ENCODE results near the gene UBXN1.
"Not testable (repeated sequence)": the region's sequence is repeated elsewhere in the genome, so short reads cannot be mapped to it uniquely, and the experiment has no call there.

The UBXN1 gene

DNA sequence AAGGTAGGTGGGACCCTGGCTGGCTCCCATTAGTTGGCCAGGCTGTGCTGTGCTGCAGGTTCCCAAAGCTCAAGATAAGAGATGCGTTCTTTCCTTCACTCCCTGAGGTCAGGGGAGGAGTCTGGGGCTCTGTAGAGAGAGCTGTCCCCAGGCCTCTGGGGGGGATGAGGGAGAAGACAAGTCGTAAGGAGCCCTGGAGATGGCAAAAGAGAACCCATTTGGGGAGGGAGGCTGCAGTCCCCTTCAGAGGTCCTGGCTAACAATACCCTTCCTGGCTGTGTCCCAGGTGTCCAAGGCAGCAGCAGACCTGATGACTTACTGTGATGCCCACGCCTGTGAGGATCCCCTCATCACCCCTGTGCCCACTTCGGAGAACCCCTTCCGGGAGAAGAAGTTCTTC lies 29.5 kb upstream of the UBXN1 start:
- DNase-seq (ENCODE audit: low read depth): no peak

DNA sequence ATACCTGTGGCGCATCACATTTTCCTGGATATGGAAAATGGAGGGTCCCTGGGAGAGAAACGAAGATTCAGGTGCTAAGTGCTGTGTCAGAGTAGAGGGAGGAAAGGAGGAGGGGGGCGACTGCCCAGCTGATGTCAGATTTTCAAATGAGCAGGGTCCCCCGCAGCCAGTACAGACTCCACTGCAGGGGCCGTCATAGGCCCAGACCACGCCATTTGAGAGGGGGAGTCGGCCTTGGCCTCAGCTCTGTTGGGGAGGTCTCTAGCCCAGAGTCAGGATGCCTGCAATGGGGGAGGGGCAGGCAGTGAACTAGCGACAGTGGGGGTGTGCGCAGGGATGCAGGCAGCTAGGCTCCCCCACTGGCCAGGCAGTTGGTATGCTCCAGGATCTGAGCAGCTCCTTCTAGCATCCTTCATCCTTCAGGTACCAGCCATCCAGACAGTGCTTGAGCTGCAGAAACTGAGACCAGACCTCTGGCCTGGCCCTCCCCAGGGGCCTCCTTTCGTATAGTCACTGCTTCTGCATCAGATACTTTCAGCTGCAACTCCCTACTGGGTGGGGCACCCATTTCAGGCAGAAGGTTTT lies 28.5 kb upstream of the UBXN1 start, which contains the start of the genes BSCL2 and GNG3:
Gene BSCL2 (minus strand): TSS at position 148 of the 585 bp plus-strand sequence. CDS start 229 bp downstream, outside the sequence.
Gene GNG3 (plus strand): TSS at position 400 of the 585 bp plus-strand sequence. CDS start 620 bp downstream, outside the sequence.
- no peak for DNase-seq (ENCODE audit: low read depth)

DNA sequence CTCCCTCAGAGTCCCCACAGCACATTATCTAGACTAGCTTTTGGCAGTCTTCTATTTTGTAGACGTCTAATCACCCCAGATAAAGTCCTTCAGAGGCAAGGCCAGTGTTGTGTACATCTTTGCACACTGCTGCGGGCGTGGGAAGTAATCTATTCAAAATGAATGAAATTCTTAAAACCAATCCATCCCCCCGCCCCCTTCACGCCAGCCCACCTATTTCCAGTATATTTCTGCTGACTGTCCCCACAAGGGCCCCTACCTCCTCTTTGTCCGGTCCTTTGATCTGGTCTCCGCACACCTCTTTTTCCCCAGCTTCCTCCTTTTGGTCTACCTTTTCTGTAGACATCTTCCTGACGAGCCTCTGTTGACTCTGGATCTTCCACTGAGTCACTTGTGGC lies 28.0 kb upstream of the UBXN1 start:
- DNase-seq (ENCODE audit: low read depth): no peak

DNA sequence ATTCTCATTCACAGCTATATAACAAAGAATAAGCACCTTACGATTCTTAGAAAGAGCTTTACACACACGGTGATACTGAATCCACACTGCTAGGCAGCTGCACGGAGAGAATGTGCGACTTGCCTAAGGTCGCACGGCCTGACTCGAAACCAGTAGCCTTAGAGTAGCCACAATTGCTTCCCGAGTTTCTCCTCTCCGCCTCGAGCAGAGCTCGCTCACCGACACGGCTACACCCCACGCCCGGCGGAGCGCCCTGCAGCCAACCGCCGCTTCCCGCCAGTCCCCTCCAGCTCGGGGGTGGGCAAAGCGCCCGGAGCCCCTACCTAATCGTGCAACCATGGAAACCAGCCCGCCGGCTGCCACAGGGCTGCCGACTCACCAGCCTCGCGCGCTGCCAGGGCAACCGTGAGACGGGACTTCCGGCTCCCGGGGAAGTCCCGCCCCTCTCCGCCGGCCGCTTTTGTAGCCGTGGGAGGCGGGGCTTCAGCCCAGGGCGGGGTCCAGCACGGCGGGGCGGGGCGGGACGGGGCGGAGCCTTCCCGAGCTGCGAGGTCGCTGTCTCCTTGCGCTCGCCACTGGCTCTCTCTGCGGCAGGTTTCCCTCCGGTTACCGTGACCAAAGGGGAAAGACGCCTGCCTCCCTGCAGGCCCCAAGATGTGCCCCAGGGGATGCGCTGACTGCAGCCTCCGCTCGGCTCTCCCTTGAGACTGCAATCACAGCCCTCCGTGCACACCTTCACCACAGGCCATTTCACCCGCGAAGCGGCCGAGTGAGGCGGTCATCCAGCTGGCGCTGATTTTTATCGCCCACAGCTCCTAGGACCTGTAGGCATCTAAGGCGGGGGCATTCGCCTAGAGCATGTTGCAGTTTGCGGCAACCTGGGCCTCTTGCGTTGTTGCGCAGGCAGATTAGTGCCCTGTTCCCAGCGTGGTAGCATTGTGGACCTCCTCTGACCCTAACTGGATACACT lies 27.3 kb upstream of the UBXN1 start:
- DNase-seq (ENCODE audit: low read depth): peak; percentile 93

DNA sequence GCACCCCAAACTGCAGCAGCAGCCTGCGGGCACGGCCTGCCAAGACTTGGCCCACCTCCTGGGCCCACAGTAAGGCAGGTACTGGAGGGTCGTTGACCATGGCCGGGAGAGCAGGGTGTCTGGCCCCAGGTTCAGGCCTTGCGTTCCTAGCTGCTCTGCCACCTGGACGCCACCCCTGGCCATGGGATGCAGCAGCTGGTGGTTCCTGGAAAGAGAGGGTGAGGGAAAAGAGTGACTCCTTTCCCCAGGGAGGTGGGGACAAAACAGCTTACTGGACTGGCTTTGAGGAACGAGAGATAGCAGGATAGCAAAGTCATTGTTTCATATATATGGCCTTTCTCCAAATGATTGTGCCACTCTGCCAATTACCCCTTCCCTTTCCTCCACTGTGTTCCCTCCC lies 26.5 kb upstream of the UBXN1 start:
- no peak for DNase-seq (ENCODE audit: low read depth)

DNA sequence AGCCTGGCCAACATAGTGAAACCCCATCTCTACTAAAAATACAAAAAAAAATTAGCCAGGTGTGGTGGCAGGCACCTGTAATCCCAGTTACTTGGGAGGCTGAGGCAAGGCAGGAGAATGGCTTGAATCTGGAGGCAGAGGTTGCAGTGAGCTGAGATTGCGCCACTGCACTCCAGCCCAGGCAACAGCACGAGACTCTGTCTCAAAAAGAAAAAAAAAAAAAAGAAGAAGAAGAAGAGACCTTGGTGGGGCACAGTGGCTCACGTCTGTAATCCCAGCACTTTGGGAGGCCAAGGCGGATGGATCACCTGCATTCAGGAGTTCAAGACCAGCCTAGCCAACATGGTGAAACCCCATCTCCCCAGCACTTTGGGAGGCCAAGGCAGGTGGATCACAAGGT lies 25.0 kb upstream of the UBXN1 start:
- not testable (repeated sequence) for DNase-seq (ENCODE audit: low read depth)

DNA sequence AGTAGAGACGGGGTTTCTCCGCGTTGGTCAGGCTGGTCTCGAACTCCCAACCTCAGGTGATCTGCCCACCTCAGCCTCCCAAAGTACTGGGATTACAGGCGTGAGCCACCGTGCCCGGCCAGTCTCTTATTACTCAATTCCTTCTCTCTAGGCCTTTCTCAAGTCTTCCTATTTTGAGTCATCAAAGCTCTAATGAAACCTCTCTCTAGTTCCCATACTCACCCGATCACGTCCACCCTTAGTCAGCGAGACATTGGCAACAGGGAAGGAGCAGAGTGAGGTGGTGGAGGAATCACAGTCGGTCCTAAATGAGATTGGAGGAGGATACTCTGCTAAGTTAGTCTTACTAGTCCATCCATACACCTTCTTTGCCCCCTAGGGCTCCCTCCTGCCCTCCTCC lies 23.4 kb upstream of the UBXN1 start:
- no peak for DNase-seq (ENCODE audit: low read depth)

DNA sequence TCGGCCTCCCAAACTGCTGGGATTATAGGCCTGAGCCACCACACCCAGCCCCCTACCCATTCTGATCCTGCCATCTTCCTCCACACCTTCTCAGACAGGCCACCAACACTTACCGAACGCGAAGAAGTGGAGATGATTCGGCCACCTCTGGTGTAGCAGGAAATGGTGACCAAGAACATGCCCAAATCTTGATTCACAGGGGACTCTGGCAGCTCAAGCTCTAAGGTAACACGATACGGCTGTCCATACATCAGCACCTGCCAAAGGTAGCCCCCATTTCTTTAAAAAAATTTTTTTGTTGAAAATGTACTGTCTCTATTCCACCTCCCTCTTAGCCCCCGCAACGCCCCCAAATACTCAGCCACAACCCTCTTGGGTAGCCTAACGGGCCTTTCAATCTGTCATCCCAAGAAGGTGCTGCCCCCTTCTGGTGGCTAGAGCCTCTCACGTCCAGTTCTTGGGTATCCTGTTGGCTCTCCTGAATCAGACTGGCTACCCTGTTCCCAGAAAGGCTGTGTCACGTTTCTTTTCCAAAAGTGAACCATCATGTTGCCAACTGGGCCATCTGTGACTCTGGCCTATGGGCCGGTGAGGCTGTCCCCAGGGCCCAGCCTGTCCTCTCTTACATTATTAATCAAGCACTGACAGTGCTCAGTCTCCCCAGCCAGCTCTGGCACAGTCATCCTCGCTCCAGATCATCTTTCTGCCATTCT lies 15.7 kb upstream of the UBXN1 start:
- peak; percentile 43 for DNase-seq (ENCODE audit: low read depth)

DNA sequence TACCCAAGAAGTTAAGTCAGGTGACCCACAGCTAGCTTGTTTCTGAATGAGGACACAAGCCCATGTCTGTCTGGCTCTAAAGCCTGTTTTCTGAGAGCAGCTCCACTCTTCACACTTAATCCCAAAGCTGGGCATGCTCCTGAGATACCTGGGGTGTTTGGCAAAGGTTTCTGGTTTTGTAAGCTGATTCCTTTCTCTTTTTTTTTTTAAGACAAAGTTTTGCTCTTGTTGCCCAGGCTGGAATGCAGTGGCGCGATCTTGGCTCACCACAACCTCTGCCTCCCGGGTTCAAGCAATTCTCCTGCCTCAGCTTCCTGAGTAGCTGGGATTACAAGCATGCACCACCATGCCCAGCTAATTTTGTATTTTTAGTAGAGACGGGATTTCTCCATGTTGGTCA lies 14.8 kb upstream of the UBXN1 start:
- DNase-seq (ENCODE audit: low read depth): not testable (repeated sequence)

DNA sequence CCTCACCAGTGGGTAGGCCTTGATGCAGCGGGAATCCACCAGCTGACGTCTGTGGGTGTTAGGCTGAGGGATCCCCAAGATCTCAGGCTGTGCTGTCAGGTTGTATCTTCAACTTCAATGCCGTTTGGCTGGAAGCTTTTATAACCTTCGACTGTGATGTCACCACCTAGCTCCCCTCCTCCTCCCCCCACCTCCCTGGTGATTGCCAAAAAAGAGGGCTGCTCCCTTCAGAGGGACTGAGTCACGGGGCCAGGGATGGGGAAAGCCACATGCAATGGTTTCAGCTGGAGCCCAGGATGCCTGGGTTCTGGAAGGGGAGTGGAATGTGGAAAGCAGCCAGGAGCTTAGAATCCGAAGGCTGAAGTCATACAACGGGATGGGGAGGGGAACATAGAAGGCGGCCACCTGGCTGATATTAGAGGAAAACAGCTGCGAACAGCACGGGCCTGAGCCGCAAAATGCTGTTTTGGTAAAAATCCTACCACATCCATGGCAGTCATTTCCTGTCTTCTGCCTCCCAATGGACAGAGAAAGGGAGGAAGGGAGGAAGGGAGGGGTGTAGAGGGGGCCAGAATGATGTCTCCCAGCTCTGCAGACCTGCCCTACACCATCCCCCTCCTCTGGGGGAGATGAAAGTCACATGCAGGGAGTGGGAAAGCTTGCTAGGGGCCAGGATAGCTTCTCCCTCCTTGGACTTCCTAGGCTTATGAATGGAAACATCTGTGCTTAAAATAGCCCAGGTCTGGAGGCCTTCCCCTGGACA lies 10.7 kb upstream of the UBXN1 start, which contains the start of gene LRRN4CL:
Gene LRRN4CL (minus strand): TSS at position 110 of the 763 bp plus-strand sequence. CDS start 1,022 bp downstream, outside the sequence.
- DNase-seq (ENCODE audit: low read depth): no peak

DNA sequence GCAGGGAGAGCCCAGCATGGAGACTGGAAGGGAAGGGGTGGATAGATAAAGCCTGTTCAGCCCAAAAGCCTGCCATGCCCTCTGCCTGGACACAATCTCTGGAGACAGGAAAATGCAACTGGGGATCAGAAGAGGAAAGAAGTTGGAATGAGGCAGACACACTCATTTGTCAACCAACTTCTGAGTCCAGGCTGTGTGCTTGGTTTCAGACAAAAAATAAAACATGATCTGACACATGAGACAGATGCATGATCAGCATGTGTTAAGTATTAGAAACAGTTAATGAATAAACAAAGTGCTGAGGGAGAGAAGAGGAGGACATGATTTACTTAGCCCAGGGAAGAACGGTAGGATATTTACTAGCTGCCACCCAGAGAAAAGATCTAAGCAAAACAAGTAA lies 9.6 kb upstream of the UBXN1 start:
- no peak for DNase-seq (ENCODE audit: low read depth)

DNA sequence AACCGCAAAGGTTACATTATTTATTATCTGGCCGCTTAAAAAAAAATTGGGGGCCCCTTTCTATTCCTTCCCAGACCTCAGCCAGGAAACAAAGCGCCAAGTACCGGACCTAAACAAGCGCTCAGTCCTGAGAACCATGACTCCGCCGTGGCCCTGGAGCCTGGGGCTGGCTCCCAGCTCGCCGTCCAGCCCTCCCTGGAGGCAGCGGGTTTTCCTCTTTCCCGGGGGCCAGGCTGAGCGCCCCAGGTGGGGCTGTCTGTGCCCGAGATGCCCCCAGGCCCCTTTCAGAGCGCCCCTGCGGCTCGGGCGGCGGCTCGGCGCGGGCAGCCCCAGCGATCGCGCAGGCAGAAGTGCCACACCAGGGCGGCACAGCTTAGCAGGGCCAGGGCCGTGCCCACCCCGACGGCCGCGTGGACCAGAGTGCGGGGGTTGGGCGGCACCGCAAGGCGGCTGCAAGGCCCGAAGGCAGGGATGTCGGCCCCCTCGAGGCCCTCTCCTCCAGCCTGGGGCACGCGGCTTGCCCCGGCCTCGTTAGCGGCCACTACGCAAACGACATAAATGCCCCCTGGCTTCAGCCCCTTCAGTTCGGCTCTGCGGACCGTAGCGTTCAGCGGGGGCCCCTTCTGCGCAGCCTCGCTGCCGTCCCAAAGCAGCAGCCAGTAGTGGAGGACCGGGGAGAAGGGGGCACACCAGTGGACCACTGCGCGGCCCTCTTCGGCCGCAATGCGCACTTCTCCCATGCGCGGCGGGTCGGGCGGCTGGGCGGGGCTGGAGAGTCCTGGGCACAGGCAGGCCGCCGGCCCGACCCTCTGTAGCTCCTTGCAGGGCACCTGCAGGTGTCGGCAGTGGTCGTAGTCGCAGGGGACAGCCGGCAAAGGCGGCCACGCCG lies 8.9 kb upstream of the UBXN1 start:
- no peak for DNase-seq (ENCODE audit: low read depth)

DNA sequence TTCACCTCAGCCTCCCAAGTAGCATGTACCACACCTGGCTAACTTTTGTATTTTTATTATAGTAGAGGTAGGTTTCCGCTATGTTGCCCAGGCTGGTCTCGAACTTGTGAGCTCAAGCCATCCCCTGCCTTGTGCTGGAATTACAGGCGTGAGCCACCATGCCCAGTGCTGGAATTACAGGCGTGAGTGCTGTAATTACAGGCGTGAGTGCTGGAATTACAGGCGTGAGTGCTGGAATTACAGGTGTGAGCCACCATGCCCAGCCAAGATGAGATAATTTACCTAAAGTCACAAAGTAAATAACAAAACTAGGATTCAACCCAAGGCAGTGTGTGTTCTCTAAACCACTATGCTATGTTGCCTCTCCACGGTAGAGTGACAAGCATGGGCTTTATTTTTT lies 3.6 kb upstream of the UBXN1 start:
- DNase-seq (ENCODE audit: low read depth): no peak

DNA sequence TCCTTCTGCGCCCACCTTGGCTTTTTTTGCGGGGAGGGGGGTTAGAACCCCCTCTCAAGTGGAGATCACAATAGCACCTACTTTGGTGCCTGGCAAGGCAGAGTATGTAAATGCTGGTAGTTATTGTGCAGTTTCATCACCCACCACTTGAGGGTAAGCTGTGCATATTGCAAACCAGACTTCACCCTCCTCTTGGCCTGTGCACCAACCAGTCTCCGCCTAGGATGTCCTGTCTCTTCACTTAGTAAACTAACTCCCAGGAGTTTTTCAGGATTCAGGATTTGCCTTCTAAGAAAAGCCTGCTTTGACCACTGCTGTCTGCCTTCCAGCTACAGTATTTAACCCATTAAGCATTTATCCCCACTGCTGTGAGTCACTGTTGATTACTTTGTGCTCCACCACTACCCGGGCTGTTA lies 2.0 kb upstream of the UBXN1 start:
- no peak for DNase-seq (ENCODE audit: low read depth)

DNA sequence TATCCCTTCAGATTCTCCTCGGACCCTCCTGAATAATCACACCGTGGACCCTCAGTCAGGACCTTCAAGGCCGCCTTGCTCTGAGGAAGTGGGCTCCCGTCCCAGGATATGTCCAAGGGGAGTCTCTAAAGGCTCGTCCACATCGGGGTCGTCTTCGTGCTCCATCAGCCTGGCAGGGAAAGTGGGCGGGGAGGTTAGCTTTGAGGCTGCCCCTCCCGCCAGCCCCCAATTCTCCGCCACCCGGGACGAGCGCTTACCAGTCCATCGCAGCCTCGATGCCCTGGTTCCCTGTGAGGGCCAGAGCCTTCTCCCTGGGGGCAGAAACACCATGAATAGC lies 472 bp downstream of the UBXN1 start:
- no peak for DNase-seq (ENCODE audit: low read depth)

DNA sequence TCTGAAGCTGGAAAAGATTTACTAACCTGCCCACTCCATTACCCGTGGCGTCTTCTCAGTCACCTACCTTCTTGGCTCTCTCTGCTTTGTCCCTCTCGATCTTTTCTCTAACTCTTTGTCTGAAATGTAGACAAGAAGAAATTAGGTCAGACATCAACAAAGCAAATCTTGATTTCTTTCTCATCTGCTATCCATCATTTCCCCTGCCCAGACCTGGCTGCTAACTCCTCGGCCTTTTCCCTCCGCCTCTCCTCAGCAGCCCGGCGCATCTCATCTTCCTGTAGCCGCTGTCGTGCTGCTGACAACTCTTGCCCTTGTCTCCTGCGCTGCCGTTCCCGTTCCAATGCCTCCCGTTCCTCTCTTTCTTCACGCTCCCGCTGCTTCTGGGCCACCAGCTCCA lies 1.2 kb downstream of the UBXN1 start:
- DNase-seq (ENCODE audit: low read depth): no peak

DNA sequence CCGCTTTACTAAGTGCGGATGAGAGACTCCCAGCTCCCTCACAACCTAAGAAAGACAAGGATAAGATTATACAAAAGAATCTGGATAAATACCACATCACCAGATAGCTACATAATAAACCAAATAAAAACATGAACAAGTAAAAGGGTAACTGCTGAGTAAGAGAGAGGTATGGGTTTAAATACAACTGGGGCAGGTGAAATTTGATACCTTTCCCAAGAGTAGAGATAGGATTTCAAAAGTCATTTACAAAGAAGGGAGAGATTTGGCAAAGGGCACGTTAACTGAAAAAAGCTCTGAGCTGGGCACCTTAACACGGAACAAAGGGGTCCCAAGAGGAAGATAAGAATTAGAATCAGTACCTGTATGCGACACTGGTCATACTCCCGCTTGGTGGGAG lies 1.7 kb downstream of the UBXN1 start:
- no peak for DNase-seq (ENCODE audit: low read depth)

DNA sequence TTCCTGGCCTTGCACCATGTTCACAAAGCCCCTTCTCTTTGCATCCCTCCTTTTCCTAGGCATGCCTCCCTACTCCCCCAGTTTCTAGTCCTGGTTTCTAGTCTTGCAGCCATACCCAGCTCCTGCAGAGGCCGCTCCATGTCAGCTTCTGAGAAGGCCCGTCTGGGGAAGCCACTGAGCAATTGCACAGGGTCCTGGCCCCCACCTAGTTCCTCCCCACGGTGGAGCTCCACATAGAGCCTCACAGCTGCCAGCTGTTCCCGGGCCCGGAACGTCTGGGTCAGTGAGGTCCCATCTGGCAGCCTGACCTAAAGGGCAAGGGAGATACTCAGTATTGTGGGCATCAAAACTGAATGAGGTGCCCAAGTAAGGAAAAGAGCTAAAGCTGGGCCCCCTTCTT lies 2.2 kb downstream of the UBXN1 start:
- DNase-seq (ENCODE audit: low read depth): no peak

DNA sequence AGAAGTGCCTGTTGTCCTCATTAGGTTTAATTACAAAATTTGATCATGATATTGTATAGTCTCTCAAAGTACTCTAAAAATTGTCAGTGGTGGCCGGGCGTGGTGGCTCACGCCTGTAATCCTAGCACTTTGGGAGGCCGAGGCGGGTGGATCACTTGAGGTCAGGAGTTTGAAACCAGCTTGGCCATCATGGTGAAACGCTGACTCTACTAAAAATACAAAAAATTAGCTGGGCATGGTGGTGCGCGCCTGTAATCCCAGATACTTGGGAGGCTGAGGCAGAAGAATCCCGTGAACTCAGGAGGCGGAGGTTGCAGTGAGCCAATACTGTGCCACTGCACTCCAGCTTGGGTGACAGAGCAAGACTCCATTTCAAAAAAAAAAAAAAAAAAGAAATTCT lies 3.5 kb downstream of the UBXN1 start:
- DNase-seq (ENCODE audit: low read depth): not testable (repeated sequence)

DNA sequence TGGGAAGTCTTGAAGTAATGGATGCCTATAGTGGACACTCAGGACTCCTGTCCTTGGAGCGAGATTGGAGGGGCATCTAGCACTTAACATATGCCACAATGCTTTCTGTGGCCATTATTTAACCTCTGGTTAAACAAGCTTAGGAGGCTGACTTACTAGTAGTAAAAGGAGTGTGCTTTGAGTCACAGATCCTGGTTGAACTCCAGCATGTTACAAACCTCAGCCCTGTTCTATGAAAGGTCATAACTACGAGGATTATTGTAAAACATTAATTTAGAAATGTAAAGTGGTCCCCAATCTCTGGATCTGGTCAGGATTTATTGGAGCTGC lies 5.7 kb downstream of the UBXN1 start:
- no peak for DNase-seq (ENCODE audit: low read depth)
